Loucy (cell line): ENCODE data around the gene TCAIM.

Source experiments
- CTCF ChIP-seq: fragments of 200-600 bp; sonication (generic); conservative IDR thresholded peaks from 2 replicates; pipeline ENCODE4 v1.5.1; 2014; ENCODE audit warnings: mild to moderate bottlenecking, antibody characterized with exemption, low read length
- EZH2phosphoT487 ChIP-seq: fragments of 200-600 bp; IDR thresholded peaks from 2 replicates; pipeline ENCODE4 v1.6.1; 2018; ENCODE audit warnings: antibody characterized with exemption, mild to moderate bottlenecking, moderate library complexity, borderline replicate concordance

DNA sequence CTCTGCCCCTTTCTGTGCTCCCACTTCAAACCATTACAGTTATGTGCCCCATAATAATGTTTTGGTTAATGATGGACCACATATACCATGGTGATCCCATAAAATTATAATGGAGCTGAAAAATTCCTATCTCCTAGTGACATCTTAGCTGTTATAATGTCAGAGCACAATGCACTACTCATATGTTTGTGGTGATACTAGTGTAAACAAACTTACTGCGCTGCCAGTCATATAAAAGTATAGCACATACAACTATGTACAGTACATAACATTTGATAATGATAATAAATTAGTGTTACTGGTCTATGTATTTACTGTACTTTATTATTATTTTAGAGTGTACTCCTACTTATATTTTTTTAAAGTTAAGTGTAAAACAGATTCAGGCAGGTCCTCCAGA lies 45.6 kb upstream of the TCAIM start:
- no peak for TF ChIP-seq CTCF
- no peak for TF ChIP-seq EZH2phosphoT487
